Spleen (tissue), 11 donors: ENCODE measurements around the gene AGMO. TPM values are rescaled to one million over a fixed set of nuclear protein-coding genes. Genes with fewer than 3 reads are reported as not detected.

Experiments used
- DNase-seq: peaks from one replicate; pipeline ENCODE4 v3.0.0-alpha.2; 2020
- H3K27ac ChIP-seq, 8 donors: fragments of 200-600 bp; sonication (generic) in 7 of 8; 1 replicate in 4 of 8; 2 replicates in 4 of 8; pipeline versions ENCODE4 v1.5.0 to v1.8.0; 2016 to 2021; ENCODE audit warnings: inconsistent platforms in 4 of 8, mild to moderate bottlenecking in 4 of 8, moderate library complexity in 1 of 8
- H3K27me3 ChIP-seq, 7 donors: fragments of 200-600 bp; sonication (generic) in 6 of 7; replicated peaks in 1 of 7; 1 replicate in 4 of 7; 2 replicates in 3 of 7; pipeline versions ENCODE4 v1.5.0 to v1.8.0; 2016 to 2021; ENCODE audit warnings: inconsistent platforms in 3 of 7, mild to moderate bottlenecking in 1 of 7
- H3K36me3 ChIP-seq, 6 donors: fragments of 200-600 bp; sonication (generic) in 5 of 6; 1 replicate in 4 of 6; 2 replicates in 2 of 6; pipeline versions ENCODE4 v1.5.0 to v1.8.0; 2016 to 2021; ENCODE audit warnings: inconsistent platforms in 2 of 6
- H3K4me1 ChIP-seq, 6 donors: fragments of 200-600 bp; sonication (generic) in 5 of 6; 1 replicate in 3 of 6; 2 replicates in 3 of 6; pipeline versions ENCODE4 v1.5.0 to v1.8.0; 2016 to 2021; ENCODE audit warnings: inconsistent platforms in 3 of 6
- H3K4me3 ChIP-seq, 8 donors: fragments of 200-600 bp; sonication (generic) in 7 of 8; 1 replicate in 4 of 8; 2 replicates in 4 of 8; pipeline versions ENCODE4 v1.5.0 to v1.8.0; 2016 to 2021; ENCODE audit warnings: inconsistent platforms in 4 of 8, mild to moderate bottlenecking in 4 of 8, moderate library complexity in 2 of 8
- H3K9me3 ChIP-seq, 8 donors: fragments of 200-600 bp; sonication (generic) in 7 of 8; 1 replicate in 4 of 8; 2 replicates in 4 of 8; pipeline versions ENCODE4 v1.5.0 to v1.8.0; 2016 to 2021; ENCODE audit warnings: inconsistent platforms in 4 of 8
- POLR2A ChIP-seq, 3 donors: fragments of 450-650 bp; IDR thresholded peaks; one replicate each; pipeline ENCODE4 v1.5.1; 2017; ENCODE audit warnings: antibody characterized with exemption in 3 of 3, mild to moderate bottlenecking in 1 of 3
- POLR2AphosphoS5 ChIP-seq, 3 donors: sonication (generic); formaldehyde crosslinking; IDR thresholded peaks; one replicate each; pipeline ENCODE4 v1.5.1; 2017; ENCODE audit warnings: antibody characterized with exemption in 3 of 3
- WGBS, 5 donors: extraction: QIAGEN DNeasy Blood & Tissue Kit in 3 of 5; methylation state at CpG; one replicate each; pipeline versions ENCODE4 v1.1.5 to v1.1.7; 2013 to 2018; 5-methylcytosine and 5-hydroxymethylcytosine counted together
- intact Hi-C: fragments of 100-400 bp; cut with DNase I; formaldehyde crosslinking; loops from one replicate; pipeline ENCODE4 v1.15.0; 2023; ENCODE audit warnings: low total_unique reads
- polyA plus RNA-seq, 3 donors: library from polyadenylated mRNA; stranded (reverse); fragments of 200-250 nt; gene quantifications; one replicate each; pipeline ENCODE4 v1.2.1, GENCODE V29; 2013
- total RNA-seq, 7 donors: library from RNA; depleted of rRNA in 3 of 7; stranded (reverse); fragments of >200 nt in 3 of 7; fragmentation: NEBNext Ultra II Directional in 4 of 7; extraction: Animal tissue kit (Norgen Biotek cat#: 25700) in 4 of 7; gene quantifications; one replicate each; pipeline versions ENCODE4 v1.1.0 to v1.2.1, GENCODE V29; 2016 to 2021
- TF ChIP-seq, protein P1 (sequence below), 11 experiments: fragments of 200-600 bp in 7 of 11; fragments of 450-650 bp in 4 of 11; sonication (generic) in 4 of 11; IDR thresholded peaks in 8 of 11; conservative IDR thresholded peaks in 3 of 11; 1 replicate in 7 of 11; 2 replicates in 4 of 11; pipeline versions ENCODE4 v1.4.0 to v1.8.0; 2016 to 2021; ENCODE audit warnings: antibody characterized with exemption in 11 of 11, inconsistent platforms in 4 of 11, mild to moderate bottlenecking in 1 of 11
- donor health status: healthy with polysubstance abuse.
- donor health status: DM: no; HTN: no; CAD: no; lungs with moderate emphysema.
- donor health status: DM: no; HTN: no; CAD: no.
- donor health status: Bipolar disorder and iron deficiency.
- donor health status: healthy.
- donor health status: DM: no; HTN: no; CAD: no.
- donor health status: DM: yes; HTN: yes; CAD: no.

The AGMO gene
- total and polyA plus RNA-seq, 10 donors, result 0.02 to 0.03 (median 0.03) TPM; not detected in 7

DNA sequence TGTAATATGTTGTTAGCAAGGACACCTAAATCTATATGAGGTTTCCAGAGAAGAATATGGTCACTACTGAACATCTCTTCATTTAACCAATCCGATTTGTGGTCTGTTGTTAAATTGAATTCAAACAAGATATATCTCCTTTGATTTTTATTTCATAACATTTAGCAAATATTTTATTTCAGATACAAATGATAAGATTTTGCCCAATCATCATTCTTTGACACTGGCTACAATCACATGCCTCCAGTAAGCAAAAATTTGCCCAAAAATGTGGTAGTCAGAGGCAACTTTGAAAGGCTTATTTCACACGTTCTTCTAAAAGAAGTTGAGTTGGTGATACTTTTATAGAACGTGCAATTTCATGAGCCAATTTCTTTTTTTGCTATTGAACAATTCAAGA is 44.7 kb upstream of the AGMO start:
- no peaks in the 10 kb centered on the region for H3K36me3 ChIP-seq
- no peaks in the 10 kb centered on the region for H3K27me3 ChIP-seq
- no peaks in the 10 kb centered on the region for H3K4me1 ChIP-seq
- no peak overlapping the region for H3K27ac ChIP-seq
- WGBS, 5 donors, result 79 to 90% (median 83%) methylated on average over 3 of the region's 3 CpGs
- no peak for DNase-seq
- H3K4me3 ChIP-seq, result no peak overlapping the region
- TF ChIP-seq POLR2AphosphoS5 (IDR thresholded peaks at IDR 0.05) (no peak), POLR2A (IDR thresholded peaks at IDR 0.05) (no peak)
- TF ChIP-seq, protein P1, sequence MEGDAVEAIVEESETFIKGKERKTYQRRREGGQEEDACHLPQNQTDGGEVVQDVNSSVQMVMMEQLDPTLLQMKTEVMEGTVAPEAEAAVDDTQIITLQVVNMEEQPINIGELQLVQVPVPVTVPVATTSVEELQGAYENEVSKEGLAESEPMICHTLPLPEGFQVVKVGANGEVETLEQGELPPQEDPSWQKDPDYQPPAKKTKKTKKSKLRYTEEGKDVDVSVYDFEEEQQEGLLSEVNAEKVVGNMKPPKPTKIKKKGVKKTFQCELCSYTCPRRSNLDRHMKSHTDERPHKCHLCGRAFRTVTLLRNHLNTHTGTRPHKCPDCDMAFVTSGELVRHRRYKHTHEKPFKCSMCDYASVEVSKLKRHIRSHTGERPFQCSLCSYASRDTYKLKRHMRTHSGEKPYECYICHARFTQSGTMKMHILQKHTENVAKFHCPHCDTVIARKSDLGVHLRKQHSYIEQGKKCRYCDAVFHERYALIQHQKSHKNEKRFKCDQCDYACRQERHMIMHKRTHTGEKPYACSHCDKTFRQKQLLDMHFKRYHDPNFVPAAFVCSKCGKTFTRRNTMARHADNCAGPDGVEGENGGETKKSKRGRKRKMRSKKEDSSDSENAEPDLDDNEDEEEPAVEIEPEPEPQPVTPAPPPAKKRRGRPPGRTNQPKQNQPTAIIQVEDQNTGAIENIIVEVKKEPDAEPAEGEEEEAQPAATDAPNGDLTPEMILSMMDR (IDR thresholded peaks at IDR 0.05 in 8 of 11, conservative IDR thresholded peaks at IDR 0.05 in 3 of 11), result no peak
- intact Hi-C loops, result no loop called here
- H3K9me3 ChIP-seq, result no peaks in the 10 kb centered on the region

- WGBS, 5 donors, result 94 to 100% (median 96%) methylated on average over 1 of the region's 1 CpG
- intact Hi-C loops, result no loop called here
- TF ChIP-seq POLR2AphosphoS5 (IDR thresholded peaks at IDR 0.05) (no peak), POLR2A (IDR thresholded peaks at IDR 0.05) (no peak)
- TF ChIP-seq, protein P1 (IDR thresholded peaks at IDR 0.05 in 8 of 11, conservative IDR thresholded peaks at IDR 0.05 in 3 of 11), result no peak
- H3K4me3 ChIP-seq, result no peak overlapping the region
- no peak overlapping the region for H3K27ac ChIP-seq
- no peak for DNase-seq
- peaks cover 0 to 14% (median 10%) of the 10 kb centered on the region in 8 donors for H3K9me3 ChIP-seq
- H3K4me1 ChIP-seq, result no peaks in the 10 kb centered on the region
- no peaks in the 10 kb centered on the region for H3K27me3 ChIP-seq
- H3K36me3 ChIP-seq, result no peaks in the 10 kb centered on the region
These were observed 42.4 kb upstream of the AGMO start for GRCh38 chr7:15604166-15604565.

- H3K27ac ChIP-seq, result no peak overlapping the region
- DNase-seq, result no peak
- H3K9me3 ChIP-seq, result peaks cover 0 to 17% (median 13%) of the 10 kb centered on the region in 8 donors
- no peaks in the 10 kb centered on the region for H3K4me1 ChIP-seq
- 47 to 89% (median 64%) methylated on average over 2 of the region's 2 CpGs for WGBS, 5 donors
- intact Hi-C loops, result no loop called here
- H3K4me3 ChIP-seq, result no peak overlapping the region
- TF ChIP-seq POLR2A (IDR thresholded peaks at IDR 0.05), result no peak
- TF ChIP-seq POLR2AphosphoS5 (IDR thresholded peaks at IDR 0.05), result no peak
- TF ChIP-seq, protein P1 (IDR thresholded peaks at IDR 0.05 in 8 of 11, conservative IDR thresholded peaks at IDR 0.05 in 3 of 11), result no peak
- no peaks in the 10 kb centered on the region for H3K27me3 ChIP-seq
- H3K36me3 ChIP-seq, result no peaks in the 10 kb centered on the region
These were observed 41.3 kb upstream of the AGMO start for GRCh38 chr7:15603124-15603523.

DNA sequence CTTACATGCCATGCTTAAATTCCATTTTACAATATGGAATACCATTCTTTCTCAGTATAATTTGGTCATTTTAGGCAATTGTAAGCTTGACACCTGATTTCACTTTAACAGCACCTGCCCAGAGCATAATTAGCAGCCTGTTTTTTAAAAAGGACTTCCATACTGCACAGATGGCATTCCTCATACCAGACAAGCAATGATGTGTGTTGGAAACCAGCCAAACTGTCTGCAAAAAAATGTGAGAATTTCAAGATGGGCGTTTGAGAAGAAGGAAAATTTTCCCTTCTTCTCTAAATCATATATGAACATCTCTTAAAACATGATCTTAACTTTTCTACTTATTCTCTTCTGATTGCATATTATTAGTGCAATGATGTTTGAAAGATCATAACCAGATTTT is 40.4 kb upstream of the AGMO start:
- Histone ChIP-seq H3K9me3 (peaks cover 0 to 17% (median 13%) of the 10 kb centered on the region in 8 donors), H3K4me3 (no peak overlapping the region), H3K27me3 (no peaks in the 10 kb centered on the region), H3K27ac (no peak overlapping the region), H3K4me1 (no peaks in the 10 kb centered on the region), H3K36me3 (no peaks in the 10 kb centered on the region)
- intact Hi-C loops, result no loop called here
- DNase-seq, result no peak
- 23 to 46% (median 36%) methylated on average over 1 of the region's 1 CpG for WGBS, 5 donors
- TF ChIP-seq, protein P1 (IDR thresholded peaks at IDR 0.05 in 8 of 11, conservative IDR thresholded peaks at IDR 0.05 in 3 of 11), result no peak
- no peak for TF ChIP-seq POLR2A (IDR thresholded peaks at IDR 0.05)
- no peak for TF ChIP-seq POLR2AphosphoS5 (IDR thresholded peaks at IDR 0.05)
